BLaER1 treated with 17β-estradiol and CSF1 and Interleukin-3, amounts not matched to agents 10 nM and 100 nM (cell line): ENCODE data around the gene HPS5.

Experiments used
- H3K27ac ChIP-seq, 11 experiments: shearing (Covaris generic); formaldehyde crosslinking; 2 replicates each; pipeline ENCODE4 v1.8.1; 2022
- H3K27me3 ChIP-seq, 11 experiments: shearing (Covaris generic); formaldehyde crosslinking; 2 replicates each; pipeline ENCODE4 v1.8.1; 2022
- H3K36me3 ChIP-seq, 11 experiments: shearing (Covaris generic); formaldehyde crosslinking; 2 replicates each; pipeline ENCODE4 v1.8.1; 2022
- H3K4me1 ChIP-seq, 10 experiments: shearing (Covaris generic); formaldehyde crosslinking; 2 replicates each; pipeline ENCODE4 v1.8.1; 2022
- H3K4me2 ChIP-seq, 11 experiments: shearing (Covaris generic); formaldehyde crosslinking; 2 replicates each; pipeline ENCODE4 v1.8.1; 2022
- H3K4me3 ChIP-seq, 10 experiments: shearing (Covaris generic); formaldehyde crosslinking; 2 replicates each; pipeline ENCODE4 v1.8.1; 2022
- H3K9ac ChIP-seq, 11 experiments: shearing (Covaris generic); formaldehyde crosslinking; 2 replicates each; pipeline ENCODE4 v1.8.1; 2022
- H3K9me3 ChIP-seq, 11 experiments: shearing (Covaris generic); formaldehyde crosslinking; replicated peaks in 1 of 11; 2 replicates each; pipeline ENCODE4 v1.8.1; 2022
- H4K20me1 ChIP-seq, 11 experiments: shearing (Covaris generic); formaldehyde crosslinking; 2 replicates each; pipeline ENCODE4 v1.8.1; 2022
- Cebpa-rat ChIP-seq, 11 experiments: shearing (Covaris generic); IDR thresholded peaks; 2 replicates each; pipeline ENCODE4 v1.8.1; 2022

Gene HPS5

GRCh38 chr11:18308242-18308641 lies 13.7 kb downstream of the HPS5 start:
- Histone ChIP-seq H3K9me3 (no peaks in the 10 kb centered on the region), H3K27ac (no peak overlapping the region), H3K36me3 (peaks cover 89 to 100% (median 98%) of the 10 kb centered on the region in 11 experiments)

DNA sequence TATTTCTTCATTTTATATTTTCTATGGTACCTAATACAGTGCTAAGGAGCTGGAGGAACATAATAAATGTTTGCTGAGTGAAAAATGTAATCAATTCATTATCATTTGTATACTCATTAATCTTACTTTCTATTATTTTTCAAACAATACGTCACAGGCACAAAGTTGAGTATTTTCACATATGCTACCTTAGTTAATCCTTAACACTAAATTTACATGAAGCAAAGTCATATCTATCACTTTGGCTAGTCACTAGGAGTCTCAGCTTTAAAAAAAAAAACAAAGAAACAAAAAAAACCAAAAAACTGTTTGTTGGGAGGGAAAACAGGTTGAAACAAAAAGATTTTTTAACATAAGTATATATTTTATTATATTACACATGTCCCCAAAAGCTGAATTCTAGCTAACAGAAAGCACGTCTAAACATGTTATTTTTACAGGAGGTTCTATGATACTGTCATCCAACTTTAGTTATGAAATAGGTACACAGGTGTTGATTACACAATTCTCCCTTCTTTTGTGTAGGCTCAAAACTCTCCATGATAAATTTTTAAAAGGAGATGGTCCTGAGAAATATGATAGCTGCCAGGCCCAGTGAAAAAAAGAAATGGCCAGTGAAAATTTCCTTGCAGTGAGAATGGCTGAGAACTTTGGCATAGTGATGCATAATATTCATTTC lies 14.3 kb downstream of the HPS5 start:
- peaks cover 0 to 30% (median 11%) of the 10 kb centered on the region in 11 experiments; a peak in 12 of 22 replicates for H4K20me1 ChIP-seq
- H3K27ac ChIP-seq: no peak overlapping the region
- H3K36me3 ChIP-seq: peaks cover 92 to 99% (median 98%) of the 10 kb centered on the region in 11 experiments
- H3K27me3 ChIP-seq: no peaks in the 10 kb centered on the region
- no peak overlapping the region for H3K4me3 ChIP-seq
- no peak for TF ChIP-seq Cebpa-rat (IDR thresholded peaks at IDR 0.05)
- no peaks in the 10 kb centered on the region for H3K9me3 ChIP-seq
- H3K9ac ChIP-seq: no peak overlapping the region
- no peak overlapping the region for H3K4me2 ChIP-seq
- H3K4me1 ChIP-seq: peaks cover 0 to 23% (median 7%) of the 10 kb centered on the region in 10 experiments; a peak in 12 of 20 replicates

More at GRCh38 chr11:18308242-18308641, 13.7 kb downstream of the HPS5 start:
- Histone ChIP-seq H3K27me3 (no peaks in the 10 kb centered on the region), H3K4me1 (peaks cover 0 to 30% (median 9%) of the 10 kb centered on the region in 10 experiments; a peak in 11 of 20 replicates), H4K20me1 (peaks cover 0 to 29% (median 14%) of the 10 kb centered on the region in 11 experiments; a peak in 12 of 22 replicates), H3K4me2 (no peak overlapping the region), H3K4me3 (no peak overlapping the region), H3K9ac (no peak overlapping the region)
- TF ChIP-seq Cebpa-rat (IDR thresholded peaks at IDR 0.05): no peak

DNA sequence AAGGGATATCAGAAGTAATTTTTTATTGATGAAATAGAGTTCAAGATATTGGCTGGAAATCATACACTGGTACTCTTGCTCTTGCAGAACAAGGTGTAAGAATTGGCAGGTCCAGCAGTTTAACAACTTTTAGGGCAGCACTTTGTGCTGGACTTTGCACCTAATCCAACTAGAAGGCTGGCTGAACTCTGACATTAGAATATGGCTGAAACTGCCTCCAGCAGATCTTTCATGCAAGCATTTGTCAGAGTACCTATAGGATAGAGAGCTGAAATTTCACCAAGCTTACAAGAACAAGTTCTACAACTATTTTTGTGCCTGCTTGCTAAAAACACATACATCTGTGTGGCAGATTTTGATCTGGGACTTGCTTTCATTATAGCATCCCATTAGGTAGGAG lies 17.2 kb downstream of the HPS5 start:
- no peaks in the 10 kb centered on the region for H3K9me3 ChIP-seq
- TF ChIP-seq Cebpa-rat (IDR thresholded peaks at IDR 0.05): no peak
- peaks cover 94 to 99% (median 98%) of the 10 kb centered on the region in 11 experiments for H3K36me3 ChIP-seq
- H4K20me1 ChIP-seq: peaks cover 0 to 7% (median 0%) of the 10 kb centered on the region in 11 experiments; a peak in 2 of 22 replicates
- no peak overlapping the region for H3K9ac ChIP-seq
- H3K27me3 ChIP-seq: no peaks in the 10 kb centered on the region
- no peak overlapping the region for H3K27ac ChIP-seq
- no peak overlapping the region for H3K4me3 ChIP-seq
- H3K4me1 ChIP-seq: peaks cover 0 to 13% (median 0%) of the 10 kb centered on the region in 10 experiments; a peak in 5 of 20 replicates
- no peak overlapping the region for H3K4me2 ChIP-seq

GRCh38 chr11:18299721-18300120 lies 22.2 kb downstream of the HPS5 start:
- Histone ChIP-seq H3K36me3 (peaks cover 92 to 100% (median 98%) of the 10 kb centered on the region in 11 experiments), H3K9me3 (no peaks in the 10 kb centered on the region), H3K4me1 (peaks cover 0 to 28% (median 0%) of the 10 kb centered on the region in 10 experiments; a peak in 4 of 20 replicates), H4K20me1 (peaks cover 0 to 6% (median 0%) of the 10 kb centered on the region in 11 experiments; a peak in 1 of 22 replicates), H3K9ac (no peak overlapping the region), H3K27me3 (no peaks in the 10 kb centered on the region), H3K4me3 (no peak overlapping the region), H3K27ac (peak overlapping the region in 2 of 11 experiments; percentile 13 to 35; a peak in 2 of 22 replicates), H3K4me2 (peak overlapping the region in 2 of 11 experiments; percentile 11 to 53; a peak in 1 of 22 replicates)
- TF ChIP-seq Cebpa-rat (IDR thresholded peaks at IDR 0.05): no peak

DNA sequence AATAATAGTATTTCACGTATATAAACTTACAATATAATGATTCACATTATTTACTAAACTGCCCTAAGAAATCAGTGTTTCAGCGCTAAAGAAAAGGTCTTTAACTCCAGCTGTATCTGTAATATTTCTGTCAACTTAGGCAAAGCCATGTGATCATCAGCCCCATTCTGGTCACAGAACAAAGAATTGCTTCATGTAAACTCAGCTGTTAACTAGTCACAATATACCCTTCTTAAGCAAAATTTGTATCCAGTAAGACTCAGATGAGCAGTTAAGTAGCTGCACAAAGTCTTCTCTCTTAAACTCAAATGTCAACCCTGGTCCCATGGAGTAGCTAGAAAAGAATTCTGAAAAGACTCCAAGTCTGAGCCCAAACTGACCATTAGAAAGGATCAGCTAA lies 26.6 kb downstream of the HPS5 start:
- 0 out of 22 replicates have a peak overlapping the region, but pooled peaks of 1 of the 11 experiments have one; percentile 2 for H3K4me2 ChIP-seq
- H3K27ac ChIP-seq: no peak overlapping the region
- H3K9me3 ChIP-seq: no peaks in the 10 kb centered on the region
- no peak overlapping the region for H3K4me3 ChIP-seq
- no peak overlapping the region for H3K9ac ChIP-seq
- TF ChIP-seq Cebpa-rat (IDR thresholded peaks at IDR 0.05): no peak
- H3K36me3 ChIP-seq: peaks cover 96 to 100% (median 100%) of the 10 kb centered on the region in 11 experiments
- peaks cover 0 to 21% (median 0%) of the 10 kb centered on the region in 10 experiments; a peak in 3 of 20 replicates for H3K4me1 ChIP-seq
- no peaks in the 10 kb centered on the region for H4K20me1 ChIP-seq
- H3K27me3 ChIP-seq: no peaks in the 10 kb centered on the region

DNA sequence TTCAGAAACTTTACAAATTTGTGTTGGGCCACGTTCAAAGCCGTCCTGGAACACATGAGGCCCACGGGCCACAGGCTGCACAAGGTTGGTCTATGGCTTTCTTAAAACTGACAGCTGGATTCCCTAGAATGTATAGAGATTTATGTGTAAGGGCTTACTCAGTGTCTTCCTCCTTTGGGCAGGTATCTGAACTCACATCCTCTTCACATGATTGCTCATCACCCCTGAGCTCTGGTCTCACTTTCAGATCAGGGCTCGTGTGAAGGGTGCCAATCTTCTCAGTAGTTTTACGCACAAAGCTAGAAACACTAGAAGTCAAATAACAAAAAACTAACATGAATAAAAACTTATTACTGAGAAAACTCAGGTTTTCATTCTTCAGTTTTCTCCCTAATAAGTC lies 27.1 kb downstream of the HPS5 start:
- H3K36me3 ChIP-seq: peaks cover 96 to 100% (median 100%) of the 10 kb centered on the region in 11 experiments
- no peak overlapping the region for H3K27ac ChIP-seq
- no peak overlapping the region for H3K4me3 ChIP-seq

DNA sequence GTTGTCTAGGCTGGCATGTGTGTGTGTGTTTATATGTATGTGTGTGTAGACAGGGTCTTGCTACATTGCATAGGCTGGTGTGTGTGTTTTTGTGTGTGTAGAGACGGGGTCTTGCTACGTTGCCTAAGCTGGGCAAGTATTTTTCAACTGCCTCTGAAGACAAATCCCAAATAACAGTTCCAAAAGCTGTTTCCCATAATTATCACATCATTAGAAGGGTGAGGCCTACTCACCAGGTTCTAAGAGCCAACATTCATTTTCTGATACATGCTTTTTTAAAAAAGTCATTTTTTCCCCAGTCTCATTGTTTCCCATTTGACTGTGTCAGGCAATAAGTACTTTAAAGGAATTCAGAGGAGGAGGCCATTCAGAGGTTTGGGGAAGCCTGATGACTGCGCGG lies 33.0 kb downstream of the HPS5 start:
- Histone ChIP-seq H4K20me1 (no peaks in the 10 kb centered on the region; a peak in 1 of 22 replicates), H3K36me3 (peaks cover 94 to 100% (median 99%) of the 10 kb centered on the region in 11 experiments), H3K9me3 (no peaks in the 10 kb centered on the region), H3K4me2 (no peak overlapping the region), H3K4me1 (no peaks in the 10 kb centered on the region), H3K9ac (no peak overlapping the region), H3K4me3 (no peak overlapping the region), H3K27me3 (no peaks in the 10 kb centered on the region), H3K27ac (no peak overlapping the region)
- TF ChIP-seq Cebpa-rat (IDR thresholded peaks at IDR 0.05): no peak

More for the DNA sequence above, 27.1 kb downstream of the HPS5 start:
- TF ChIP-seq Cebpa-rat (IDR thresholded peaks at IDR 0.05): no peak
- H3K9me3 ChIP-seq: no peaks in the 10 kb centered on the region
- peaks cover 0 to 16% (median 0%) of the 10 kb centered on the region in 10 experiments; a peak in 3 of 20 replicates for H3K4me1 ChIP-seq
- H3K9ac ChIP-seq: no peak overlapping the region
- no peak overlapping the region for H3K4me2 ChIP-seq
- no peaks in the 10 kb centered on the region; a peak in 1 of 22 replicates for H4K20me1 ChIP-seq
- no peaks in the 10 kb centered on the region for H3K27me3 ChIP-seq

DNA sequence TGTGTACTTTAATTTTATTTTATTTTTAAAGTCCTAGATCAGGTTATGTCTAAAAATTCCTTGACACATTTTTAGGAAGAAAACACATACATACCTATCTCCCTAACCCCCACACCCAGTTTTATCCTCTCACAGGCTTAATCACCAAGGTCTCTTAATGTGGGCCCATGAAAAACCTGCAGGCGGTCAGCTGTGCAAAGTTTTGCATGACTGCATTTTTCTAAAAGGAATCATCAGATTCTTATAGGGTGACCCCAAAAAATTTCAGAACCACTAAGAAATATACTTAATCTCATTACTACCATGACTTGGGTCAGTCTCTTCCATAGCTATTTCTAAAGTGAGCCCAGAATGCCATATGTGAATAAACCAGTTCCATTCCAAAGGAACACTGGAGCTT lies 36.1 kb downstream of the HPS5 start:
- no peak overlapping the region for H3K9ac ChIP-seq
- peaks cover 0 to 11% (median 0%) of the 10 kb centered on the region in 10 experiments; a peak in 3 of 20 replicates for H3K4me1 ChIP-seq
- H3K9me3 ChIP-seq: no peaks in the 10 kb centered on the region
- H3K27ac ChIP-seq: no peak overlapping the region
- H3K4me2 ChIP-seq: no peak overlapping the region
- no peak for TF ChIP-seq Cebpa-rat (IDR thresholded peaks at IDR 0.05)
- no peak overlapping the region for H3K4me3 ChIP-seq
- H3K27me3 ChIP-seq: no peaks in the 10 kb centered on the region
- H4K20me1 ChIP-seq: no peaks in the 10 kb centered on the region; a peak in 2 of 22 replicates
- H3K36me3 ChIP-seq: peaks cover 95 to 100% (median 99%) of the 10 kb centered on the region in 11 experiments

DNA sequence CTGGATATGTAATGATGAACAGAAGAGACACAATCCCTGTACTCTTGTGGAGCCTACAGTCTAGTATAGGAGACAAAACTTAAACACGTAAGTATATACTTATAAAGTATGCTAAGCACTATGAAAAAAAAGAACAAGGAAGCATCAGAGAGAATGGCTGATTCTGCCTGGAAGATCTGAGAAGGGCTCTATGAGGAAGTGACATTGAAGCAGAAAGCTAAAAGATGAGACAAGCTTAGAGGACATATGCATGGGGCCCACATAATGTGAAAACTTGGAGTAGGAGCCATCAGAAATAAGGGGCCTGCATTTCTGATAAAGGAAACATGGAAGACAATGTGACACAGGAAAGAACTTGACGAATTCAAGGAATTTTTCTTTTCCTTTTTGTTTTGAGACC lies 39.3 kb downstream of the HPS5 start:
- peaks cover 0 to 23% (median 0%) of the 10 kb centered on the region in 10 experiments; a peak in 7 of 20 replicates for H3K4me1 ChIP-seq
- no peak overlapping the region for H3K4me3 ChIP-seq
- TF ChIP-seq Cebpa-rat (IDR thresholded peaks at IDR 0.05): no peak
- H3K27ac ChIP-seq: no peak overlapping the region
- no peak overlapping the region for H3K9ac ChIP-seq
- no peaks in the 10 kb centered on the region for H3K9me3 ChIP-seq
- H3K27me3 ChIP-seq: no peaks in the 10 kb centered on the region
- H3K4me2 ChIP-seq: no peak overlapping the region
- peaks cover 96 to 100% (median 98%) of the 10 kb centered on the region in 11 experiments for H3K36me3 ChIP-seq
- no peaks in the 10 kb centered on the region; a peak in 1 of 22 replicates for H4K20me1 ChIP-seq
